ENCODE measurements around the gene SPEF2. TPM values are rescaled to one million over a fixed set of nuclear protein-coding genes. Genes with fewer than 3 reads are reported as not detected.

The SPEF2 gene
- polyA plus RNA-seq, 1 donor from 2014 or later = 18.5 TPM

DNA sequence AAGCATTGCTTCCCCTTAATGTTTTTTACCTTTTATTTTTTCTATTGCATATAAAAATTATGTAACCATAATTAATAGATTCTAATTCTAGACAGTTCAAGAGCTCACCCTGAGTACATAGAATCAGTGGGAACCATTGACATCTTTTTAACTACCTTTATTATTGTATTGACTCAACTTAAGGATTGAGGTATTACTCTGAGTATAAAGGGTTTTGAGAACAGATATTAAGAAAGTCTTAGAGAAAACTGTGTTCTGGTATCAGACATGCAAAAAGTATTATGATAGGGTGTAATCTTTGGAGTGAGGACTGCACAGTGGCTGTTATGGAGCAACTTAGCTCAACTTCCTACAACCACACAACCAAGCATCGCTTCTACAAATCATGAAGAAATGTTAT is 8.9 kb downstream of the SPEF2 start:
- no peaks in the 10 kb centered on the region for H3F3A ChIP-seq (ENCODE audit: insufficient read depth, low read length, poor library complexity, severe bottlenecking)
- no peaks in the 10 kb centered on the region for H3K9me2 ChIP-seq (ENCODE audit: insufficient read depth, low read length)
- TF ChIP-seq EZH2 (IDR thresholded peaks at IDR 0.05; ENCODE audit: borderline replicate concordance, insufficient read depth, low read length, poor library complexity, severe bottlenecking) (no peak), RAD21 (conservative IDR thresholded peaks at IDR 0.05) (no peak), POLR2AphosphoS5 (IDR thresholded peaks at IDR 0.05) (no peak)
- H3K79me2 ChIP-seq (replicated peaks; ENCODE audit: insufficient read depth, low read length) = no peaks in the 10 kb centered on the region
- H3K4me2 ChIP-seq (ENCODE audit: low read length) = no peak overlapping the region
- no peaks in the 10 kb centered on the region for H3K9me3 ChIP-seq (ENCODE audit: low read length)
- no peak overlapping the region for H3K27ac ChIP-seq (ENCODE audit: low read length)
- H3K4me3 ChIP-seq (ENCODE audit: low read length) = no peak overlapping the region
- H3K36me3 ChIP-seq (ENCODE audit: insufficient read depth, low read length) = no peaks in the 10 kb centered on the region
- no peak overlapping the region for H2AFZ ChIP-seq (ENCODE audit: low read depth, low read length)
- H4K20me1 ChIP-seq (ENCODE audit: insufficient read depth) = no peaks in the 10 kb centered on the region
- no peak overlapping the region for H3K9ac ChIP-seq (ENCODE audit: low read length)
- H3K27me3 ChIP-seq (ENCODE audit: insufficient read depth, low read depth, low read length) = no peaks in the 10 kb centered on the region

- no peaks in the 10 kb centered on the region for H3K9me2 ChIP-seq (ENCODE audit: insufficient read depth, low read length)
- H3F3A ChIP-seq (ENCODE audit: insufficient read depth, low read length, poor library complexity, severe bottlenecking) = no peaks in the 10 kb centered on the region
- no peak overlapping the region for H2AFZ ChIP-seq (ENCODE audit: low read depth, low read length)
- H3K4me3 ChIP-seq (ENCODE audit: low read length) = no peak overlapping the region
- no peak overlapping the region for H3K27ac ChIP-seq (ENCODE audit: low read length)
- no peaks in the 10 kb centered on the region for H3K79me2 ChIP-seq (replicated peaks; ENCODE audit: insufficient read depth, low read length)
- TF ChIP-seq, protein P1, sequence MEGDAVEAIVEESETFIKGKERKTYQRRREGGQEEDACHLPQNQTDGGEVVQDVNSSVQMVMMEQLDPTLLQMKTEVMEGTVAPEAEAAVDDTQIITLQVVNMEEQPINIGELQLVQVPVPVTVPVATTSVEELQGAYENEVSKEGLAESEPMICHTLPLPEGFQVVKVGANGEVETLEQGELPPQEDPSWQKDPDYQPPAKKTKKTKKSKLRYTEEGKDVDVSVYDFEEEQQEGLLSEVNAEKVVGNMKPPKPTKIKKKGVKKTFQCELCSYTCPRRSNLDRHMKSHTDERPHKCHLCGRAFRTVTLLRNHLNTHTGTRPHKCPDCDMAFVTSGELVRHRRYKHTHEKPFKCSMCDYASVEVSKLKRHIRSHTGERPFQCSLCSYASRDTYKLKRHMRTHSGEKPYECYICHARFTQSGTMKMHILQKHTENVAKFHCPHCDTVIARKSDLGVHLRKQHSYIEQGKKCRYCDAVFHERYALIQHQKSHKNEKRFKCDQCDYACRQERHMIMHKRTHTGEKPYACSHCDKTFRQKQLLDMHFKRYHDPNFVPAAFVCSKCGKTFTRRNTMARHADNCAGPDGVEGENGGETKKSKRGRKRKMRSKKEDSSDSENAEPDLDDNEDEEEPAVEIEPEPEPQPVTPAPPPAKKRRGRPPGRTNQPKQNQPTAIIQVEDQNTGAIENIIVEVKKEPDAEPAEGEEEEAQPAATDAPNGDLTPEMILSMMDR (IDR thresholded peaks at IDR 0.05; ENCODE audit: poor library complexity, severe bottlenecking) = no peak
- no peak for TF ChIP-seq RAD21 (conservative IDR thresholded peaks at IDR 0.05)
- TF ChIP-seq, protein P2, sequence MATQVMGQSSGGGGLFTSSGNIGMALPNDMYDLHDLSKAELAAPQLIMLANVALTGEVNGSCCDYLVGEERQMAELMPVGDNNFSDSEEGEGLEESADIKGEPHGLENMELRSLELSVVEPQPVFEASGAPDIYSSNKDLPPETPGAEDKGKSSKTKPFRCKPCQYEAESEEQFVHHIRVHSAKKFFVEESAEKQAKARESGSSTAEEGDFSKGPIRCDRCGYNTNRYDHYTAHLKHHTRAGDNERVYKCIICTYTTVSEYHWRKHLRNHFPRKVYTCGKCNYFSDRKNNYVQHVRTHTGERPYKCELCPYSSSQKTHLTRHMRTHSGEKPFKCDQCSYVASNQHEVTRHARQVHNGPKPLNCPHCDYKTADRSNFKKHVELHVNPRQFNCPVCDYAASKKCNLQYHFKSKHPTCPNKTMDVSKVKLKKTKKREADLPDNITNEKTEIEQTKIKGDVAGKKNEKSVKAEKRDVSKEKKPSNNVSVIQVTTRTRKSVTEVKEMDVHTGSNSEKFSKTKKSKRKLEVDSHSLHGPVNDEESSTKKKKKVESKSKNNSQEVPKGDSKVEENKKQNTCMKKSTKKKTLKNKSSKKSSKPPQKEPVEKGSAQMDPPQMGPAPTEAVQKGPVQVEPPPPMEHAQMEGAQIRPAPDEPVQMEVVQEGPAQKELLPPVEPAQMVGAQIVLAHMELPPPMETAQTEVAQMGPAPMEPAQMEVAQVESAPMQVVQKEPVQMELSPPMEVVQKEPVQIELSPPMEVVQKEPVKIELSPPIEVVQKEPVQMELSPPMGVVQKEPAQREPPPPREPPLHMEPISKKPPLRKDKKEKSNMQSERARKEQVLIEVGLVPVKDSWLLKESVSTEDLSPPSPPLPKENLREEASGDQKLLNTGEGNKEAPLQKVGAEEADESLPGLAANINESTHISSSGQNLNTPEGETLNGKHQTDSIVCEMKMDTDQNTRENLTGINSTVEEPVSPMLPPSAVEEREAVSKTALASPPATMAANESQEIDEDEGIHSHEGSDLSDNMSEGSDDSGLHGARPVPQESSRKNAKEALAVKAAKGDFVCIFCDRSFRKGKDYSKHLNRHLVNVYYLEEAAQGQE (IDR thresholded peaks at IDR 0.05; ENCODE audit: borderline replicate concordance) = no peak
- no peak for TF ChIP-seq EZH2 (IDR thresholded peaks at IDR 0.05; ENCODE audit: borderline replicate concordance, insufficient read depth, low read length, poor library complexity, severe bottlenecking)
- no peak for TF ChIP-seq TAF1 (IDR thresholded peaks at IDR 0.05; ENCODE audit: low read depth)
- no peaks in the 10 kb centered on the region for H3K36me3 ChIP-seq (ENCODE audit: insufficient read depth, low read length)
- no peaks in the 10 kb centered on the region for H3K27me3 ChIP-seq (ENCODE audit: insufficient read depth, low read depth, low read length)
- H3K9me3 ChIP-seq (ENCODE audit: low read length) = no peaks in the 10 kb centered on the region
- no peaks in the 10 kb centered on the region for H4K20me1 ChIP-seq (ENCODE audit: insufficient read depth)
- no peak overlapping the region for H3K9ac ChIP-seq (ENCODE audit: low read length)
- no peak overlapping the region for H3K4me2 ChIP-seq (ENCODE audit: low read length)
Observed at GRCh38 chr5:35634326-35634725, 16.7 kb downstream of the SPEF2 start.

- Histone ChIP-seq H3K36me3 (ENCODE audit: insufficient read depth, low read length) (no peaks in the 10 kb centered on the region), H2AFZ (ENCODE audit: low read depth, low read length) (no peak overlapping the region), H3K9me3 (ENCODE audit: low read length) (no peaks in the 10 kb centered on the region), H3K79me2 (replicated peaks; ENCODE audit: insufficient read depth, low read length) (no peaks in the 10 kb centered on the region), H4K20me1 (ENCODE audit: insufficient read depth) (no peaks in the 10 kb centered on the region), H3F3A (ENCODE audit: insufficient read depth, low read length, poor library complexity, severe bottlenecking) (no peaks in the 10 kb centered on the region), H3K4me3 (ENCODE audit: low read length) (no peak overlapping the region), H3K27me3 (ENCODE audit: insufficient read depth, low read depth, low read length) (no peaks in the 10 kb centered on the region), H3K9ac (ENCODE audit: low read length) (no peak overlapping the region), H3K9me2 (ENCODE audit: insufficient read depth, low read length) (no peaks in the 10 kb centered on the region), H3K27ac (ENCODE audit: low read length) (no peak overlapping the region), H3K4me2 (ENCODE audit: low read length) (no peak overlapping the region)
- TF ChIP-seq RAD21 (conservative IDR thresholded peaks at IDR 0.05) = no peak
- no peak for TF ChIP-seq EP300 (conservative IDR thresholded peaks at IDR 0.05; ENCODE audit: poor library complexity, severe bottlenecking)
- TF ChIP-seq TAF1 (IDR thresholded peaks at IDR 0.05; ENCODE audit: low read depth) = no peak
- TF ChIP-seq, protein P2 (IDR thresholded peaks at IDR 0.05; ENCODE audit: borderline replicate concordance) = no peak
- TF ChIP-seq EZH2 (IDR thresholded peaks at IDR 0.05; ENCODE audit: borderline replicate concordance, insufficient read depth, low read length, poor library complexity, severe bottlenecking) = no peak
- no peak for TF ChIP-seq MXI1 (conservative IDR thresholded peaks at IDR 0.05; ENCODE audit: poor library complexity, severe bottlenecking)
- TF ChIP-seq, protein P1 (IDR thresholded peaks at IDR 0.05; ENCODE audit: poor library complexity, severe bottlenecking) = no peak
- TF ChIP-seq POLR2AphosphoS5 (IDR thresholded peaks at IDR 0.05) = no peak
- no peak for TF ChIP-seq SMC3 (conservative IDR thresholded peaks at IDR 0.05; ENCODE audit: poor library complexity)
Observed at GRCh38 chr5:35640623-35641022, 23.0 kb downstream of the SPEF2 start.

Measured in neural cell (in vitro differentiated cells).